GM19035 (cell line): ENCODE measurements around the gene RAP2C.

ENCODE experiments used
- ATAC-seq: cut with Tn5 transposase; IDR thresholded peaks from one replicate; pipeline ENCODE4 v1.9.1; 2021; ENCODE audit not compliant: unreplicated experiment

RAP2C gene

DNA sequence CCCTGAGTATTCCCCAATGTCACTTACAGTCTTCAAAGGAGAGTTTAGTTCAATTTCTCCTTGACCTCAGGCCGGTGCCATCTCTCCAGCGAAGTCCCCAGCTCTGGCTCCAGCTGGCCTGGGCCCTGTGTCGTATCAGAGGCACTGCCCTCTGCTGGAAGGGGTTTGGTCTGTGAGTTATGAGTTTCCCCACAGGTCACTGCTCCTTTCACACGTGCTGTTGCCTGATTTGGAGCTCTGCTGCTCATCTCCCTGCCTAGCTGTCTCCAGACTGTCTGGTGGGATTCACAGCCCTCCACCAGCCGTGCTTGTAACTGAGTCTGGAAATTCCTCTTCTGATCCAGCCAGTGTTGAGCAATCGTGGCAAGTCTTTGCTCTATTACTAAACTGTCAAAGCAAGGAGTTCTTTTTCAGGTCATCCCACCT lies at the start of gene RAP2C:
Gene RAP2C, minus strand, starts transcription at position 105 of the 426 bp plus-strand sequence. CDS start 2,179 bp downstream, outside the sequence.
- ATAC-seq: peak; percentile 58

DNA sequence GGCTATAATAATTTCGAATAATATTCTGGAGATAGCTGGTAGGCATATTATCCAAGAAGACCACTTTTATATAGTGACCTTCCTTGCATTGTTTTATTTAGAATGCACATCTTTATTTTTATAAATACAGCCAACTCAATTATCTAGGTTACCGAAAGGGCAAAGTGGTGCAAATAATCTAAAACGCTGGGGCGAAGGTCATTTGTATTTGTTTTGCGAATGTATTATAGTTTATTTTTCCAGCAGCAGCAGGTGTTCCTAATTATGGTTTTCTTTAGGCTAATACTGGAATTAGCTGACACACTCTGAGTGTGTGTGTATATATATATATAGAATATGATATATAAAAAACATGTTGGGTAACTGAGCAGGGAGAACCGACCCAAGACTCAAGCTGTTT lies 48.1 kb upstream of the RAP2C start:
- ATAC-seq: no peak

DNA sequence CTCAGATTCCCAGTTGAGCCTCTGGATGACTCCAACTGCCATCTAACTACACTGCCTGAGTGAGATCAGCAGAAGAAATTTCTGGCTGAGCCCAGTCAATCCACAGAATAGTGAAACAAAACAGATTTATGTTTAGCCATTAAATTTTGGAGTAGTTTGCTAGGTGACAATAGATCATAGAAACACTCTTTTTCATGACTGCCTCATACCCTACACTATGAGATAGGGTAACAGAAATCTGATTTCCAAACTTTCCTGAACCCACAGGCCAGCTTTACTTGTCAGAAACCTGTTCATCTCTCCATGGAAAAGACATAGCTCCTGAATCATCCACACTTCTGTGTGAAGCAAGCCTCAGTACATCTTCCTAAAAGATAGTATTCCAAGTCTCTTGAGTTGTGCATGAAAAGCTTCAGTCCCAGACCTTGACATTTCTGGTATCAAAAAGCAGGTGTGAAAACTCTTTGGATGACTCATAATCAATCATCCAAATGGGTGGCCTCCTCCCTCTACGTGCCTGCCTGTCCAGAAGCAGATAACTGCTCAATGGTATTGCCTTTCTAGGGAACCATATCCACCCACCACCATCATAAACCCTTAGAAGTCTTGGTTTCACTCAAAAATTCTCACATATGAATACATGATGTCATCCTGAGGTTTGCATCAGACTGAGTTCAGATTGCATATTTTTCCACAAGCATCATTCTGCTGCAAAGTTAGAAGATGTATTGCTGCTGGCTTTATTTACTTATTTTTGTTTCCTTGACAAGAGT lies 47.5 kb upstream of the RAP2C start:
- ATAC-seq: no peak

DNA sequence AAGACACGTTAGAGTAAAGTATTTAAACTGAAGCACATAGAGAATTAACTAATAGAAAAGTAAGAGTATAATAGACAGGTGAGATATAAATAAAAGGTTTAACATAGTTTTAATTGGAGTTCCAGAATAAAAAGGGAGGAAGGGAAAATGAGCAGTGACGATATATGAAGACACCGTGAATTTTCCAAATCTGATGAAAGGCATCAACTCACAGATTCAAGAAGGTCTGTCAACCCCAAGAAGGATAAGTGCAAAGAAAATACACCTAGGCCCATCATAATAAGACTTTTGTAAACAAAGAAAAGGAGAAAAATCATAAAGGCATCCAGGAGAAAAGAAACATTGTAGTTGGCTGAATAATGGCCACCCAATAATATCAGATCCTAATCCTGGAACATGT lies 43.9 kb upstream of the RAP2C start:
- ATAC-seq: no peak

DNA sequence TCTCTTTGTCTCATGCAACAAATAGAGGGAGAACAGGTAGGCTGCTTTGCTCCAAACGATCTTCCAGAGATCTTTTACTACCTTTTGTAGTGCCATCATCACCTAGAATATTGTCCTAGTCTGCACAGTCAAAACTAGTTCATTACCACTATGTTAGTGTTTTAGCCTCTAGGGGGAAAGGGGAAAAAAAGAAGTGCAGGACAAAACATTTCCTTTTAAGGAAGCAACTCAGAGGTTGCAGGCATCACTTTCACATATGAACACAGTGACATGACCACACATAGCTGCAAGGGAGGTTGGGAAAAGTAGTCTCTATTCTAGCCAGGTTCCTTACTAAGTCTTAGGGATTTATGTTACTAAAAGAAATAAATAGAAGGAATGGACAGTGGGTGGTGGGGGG lies 39.3 kb upstream of the RAP2C start:
- ATAC-seq: no peak

DNA sequence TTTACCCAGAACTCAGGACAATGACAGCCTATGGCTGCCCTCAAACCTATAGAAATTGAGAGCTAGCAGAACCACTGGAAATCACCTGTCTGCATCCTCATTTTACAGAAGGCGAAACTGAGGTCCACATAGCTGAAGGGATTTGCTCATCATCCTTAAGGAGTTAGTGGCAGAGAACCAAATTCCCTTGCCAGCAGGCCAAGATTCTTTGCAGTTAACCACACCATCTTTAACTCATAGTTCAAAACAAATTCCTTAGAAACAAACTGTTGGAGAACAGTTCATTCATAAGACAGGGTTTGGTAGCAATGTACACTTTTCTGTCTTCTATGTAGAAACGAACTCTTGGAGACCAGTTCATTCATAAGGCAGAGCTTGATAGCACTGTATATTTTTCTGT lies 37.9 kb upstream of the RAP2C start:
- no peak for ATAC-seq

DNA sequence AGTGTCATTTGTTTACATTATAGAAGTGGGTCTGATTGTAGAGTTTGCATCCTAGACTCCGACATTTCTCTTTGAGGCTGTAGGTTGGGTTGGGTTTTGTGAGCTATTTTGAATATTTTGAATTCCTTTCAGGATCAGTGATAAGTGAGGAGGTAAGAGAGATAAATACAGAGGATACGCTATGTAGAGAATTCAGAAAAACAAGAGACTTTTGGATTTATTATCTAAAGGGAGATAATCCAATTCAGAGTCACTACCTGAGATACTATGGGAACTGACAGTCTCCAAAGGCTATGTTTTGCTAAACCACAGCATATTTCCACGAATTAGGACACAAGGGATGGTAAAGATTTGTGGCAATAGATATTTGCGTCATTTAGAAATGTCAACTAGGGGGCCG lies 16.9 kb upstream of the RAP2C start:
- no peak for ATAC-seq

DNA sequence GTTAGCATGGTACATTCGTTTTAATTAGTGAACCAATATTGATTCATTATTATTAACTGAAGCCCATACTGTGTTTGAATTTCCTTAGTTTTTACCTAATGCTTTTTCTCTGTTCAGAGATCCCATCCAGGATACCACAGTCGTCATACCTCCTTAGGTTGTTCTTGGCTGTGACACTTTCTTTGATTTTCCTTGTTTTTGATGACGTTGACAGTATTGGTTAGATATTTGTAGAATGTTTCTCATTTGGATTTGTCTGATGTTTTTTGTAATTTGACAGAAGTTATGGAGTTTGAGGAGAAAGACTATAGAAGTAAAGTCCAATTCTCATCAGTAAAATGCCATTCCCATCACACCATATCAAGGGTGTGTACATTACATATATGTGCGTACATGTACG lies 16.2 kb upstream of the RAP2C start:
- ATAC-seq: no peak

DNA sequence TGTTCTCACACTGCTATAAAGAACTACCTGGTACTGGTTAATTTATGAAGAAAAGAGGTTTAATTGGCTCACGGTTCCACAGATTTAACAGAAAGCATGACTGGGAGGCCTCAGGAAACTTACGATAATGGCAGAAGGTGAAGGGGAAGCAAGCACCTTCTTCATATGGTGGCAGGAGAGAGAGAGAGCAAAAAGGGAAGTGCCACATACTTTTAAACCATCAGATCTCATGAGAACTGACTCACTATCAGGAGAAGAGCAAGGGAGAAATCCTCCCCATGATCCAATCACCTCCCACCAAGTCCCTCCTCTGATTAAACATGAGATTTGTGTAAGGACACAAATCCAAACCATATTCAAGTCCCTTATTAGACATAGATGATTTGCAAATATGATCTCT lies 12.3 kb upstream of the RAP2C start:
- ATAC-seq: no peak

DNA sequence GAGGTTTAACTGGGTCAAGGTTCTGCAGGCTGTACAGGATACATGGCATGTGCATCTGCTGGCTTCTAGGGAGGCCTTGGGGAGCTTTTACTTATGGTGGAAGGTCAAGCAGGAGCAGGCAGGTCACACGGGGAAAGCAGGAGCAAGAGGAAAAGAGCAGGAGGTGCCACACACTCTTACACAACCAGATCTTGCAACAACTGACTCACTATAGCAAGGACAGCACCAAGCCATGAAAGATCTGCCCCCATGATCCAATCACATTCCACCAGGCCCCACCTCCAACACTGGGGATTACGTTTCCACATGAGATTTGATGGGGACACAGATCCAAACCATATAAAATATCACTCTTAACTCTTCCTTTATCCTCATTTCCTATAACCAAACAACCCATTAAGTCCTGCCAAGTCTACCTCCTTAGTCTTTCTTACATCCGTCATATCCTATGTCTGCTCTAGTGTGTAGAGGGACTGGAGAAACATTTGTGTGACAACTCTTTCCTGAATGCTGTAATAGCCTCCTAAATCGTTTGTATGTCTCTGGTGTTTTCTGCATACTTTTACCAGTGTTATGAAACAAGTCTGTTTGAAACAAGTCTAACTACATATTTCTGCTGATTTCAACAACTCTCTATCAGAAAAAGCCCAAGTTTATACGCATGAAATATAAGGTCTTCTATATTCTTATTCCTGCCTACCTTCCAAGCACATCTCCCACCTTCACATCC lies 8.3 kb upstream of the RAP2C start:
- ATAC-seq: no peak

DNA sequence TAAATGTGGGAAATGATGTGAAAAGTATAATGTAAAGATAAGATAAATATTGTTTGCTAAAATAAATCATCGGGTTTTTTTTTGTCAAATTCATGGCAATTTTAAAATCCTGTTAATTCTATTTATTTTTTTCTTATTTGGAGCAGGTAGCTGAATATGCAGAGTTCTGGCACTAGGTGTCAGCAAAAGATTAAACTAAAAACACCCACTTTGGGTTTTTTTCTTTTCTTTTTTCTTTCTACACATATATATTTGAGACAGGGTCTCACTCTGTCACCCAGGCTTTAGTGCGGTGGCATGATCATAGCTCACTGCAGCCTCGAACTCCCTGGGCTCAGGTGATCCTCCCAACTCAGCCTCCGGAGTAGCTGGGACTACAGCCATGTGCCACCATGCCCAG lies 6.9 kb upstream of the RAP2C start:
- no peak for ATAC-seq

DNA sequence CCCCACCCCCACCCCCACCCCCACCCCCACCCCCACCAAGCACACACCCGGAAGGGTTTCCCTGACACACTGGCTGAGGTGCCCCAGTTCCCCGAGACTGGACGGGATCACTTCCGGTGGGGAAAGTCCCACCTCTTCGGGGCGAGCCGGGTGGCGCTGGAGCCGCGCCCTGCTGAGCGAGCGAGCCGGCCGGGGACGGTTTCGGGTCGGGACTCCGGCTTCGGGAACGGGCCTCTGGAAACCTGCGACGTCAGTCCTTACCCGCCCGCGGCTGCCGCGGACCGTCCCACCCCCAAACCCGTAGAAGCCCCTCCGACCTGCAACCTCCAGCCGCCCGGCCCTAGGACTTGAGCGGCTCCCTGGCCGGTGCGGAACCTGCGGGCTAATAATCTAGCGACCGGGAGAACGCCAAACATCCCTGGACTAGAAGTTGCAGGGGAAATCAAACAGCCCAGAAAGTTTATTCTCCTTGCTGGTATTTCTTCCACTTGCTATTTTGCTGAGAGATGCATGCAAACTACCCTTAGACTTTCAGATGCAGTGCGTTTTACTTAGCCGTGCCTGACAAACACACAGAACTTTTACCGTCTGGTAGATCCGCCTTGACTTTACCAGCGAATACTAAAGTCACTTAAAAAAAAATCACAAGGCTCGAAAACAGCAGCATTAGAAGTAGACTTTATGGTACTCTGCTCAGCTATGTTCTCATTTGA lies 991 bp downstream of the RAP2C start:
- ATAC-seq: peak; percentile 48

DNA sequence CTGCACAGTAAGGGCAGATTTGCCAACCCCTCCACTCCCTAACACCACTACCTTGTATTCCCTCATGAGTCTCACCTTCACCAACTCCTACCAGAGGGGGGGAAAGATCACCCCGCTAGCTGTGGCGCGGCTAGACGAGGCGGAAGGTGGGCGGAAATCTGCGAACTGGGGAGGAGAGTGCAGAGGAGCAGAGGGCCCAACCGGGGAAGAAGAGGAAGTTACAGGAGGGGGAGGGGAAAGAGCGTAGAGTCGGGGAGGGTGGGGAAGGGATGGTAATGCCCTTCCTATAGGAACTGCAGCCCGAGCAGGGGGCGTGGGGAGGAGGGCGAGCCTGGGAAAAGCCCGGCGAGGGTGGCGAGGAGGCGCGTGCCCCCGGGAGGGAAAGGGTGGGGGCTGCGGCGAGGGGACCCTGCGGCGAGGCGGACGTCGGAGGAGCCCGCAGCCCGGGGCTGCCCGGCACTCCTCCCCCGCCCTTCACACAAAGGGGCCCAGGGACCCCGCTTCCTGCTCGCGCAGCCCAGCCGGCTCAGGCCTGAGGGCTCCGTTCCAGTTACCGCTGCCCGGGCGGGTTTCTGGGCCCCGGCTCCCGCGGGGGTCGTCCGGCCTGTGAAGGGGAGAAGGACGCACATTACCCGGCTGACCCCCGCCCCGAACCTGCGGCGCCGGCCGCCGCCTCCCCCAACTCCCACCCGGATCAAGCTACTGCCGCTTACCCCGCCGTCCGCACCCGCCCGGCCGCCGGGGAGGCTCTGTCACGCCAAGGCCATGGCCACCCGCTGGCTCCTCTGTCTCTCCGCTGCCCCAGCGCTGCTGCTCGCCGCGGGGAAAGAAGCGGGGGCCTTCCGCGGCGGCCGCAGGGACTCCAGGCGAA lies 1.8 kb downstream of the RAP2C start:
- ATAC-seq: peak; percentile 74

DNA sequence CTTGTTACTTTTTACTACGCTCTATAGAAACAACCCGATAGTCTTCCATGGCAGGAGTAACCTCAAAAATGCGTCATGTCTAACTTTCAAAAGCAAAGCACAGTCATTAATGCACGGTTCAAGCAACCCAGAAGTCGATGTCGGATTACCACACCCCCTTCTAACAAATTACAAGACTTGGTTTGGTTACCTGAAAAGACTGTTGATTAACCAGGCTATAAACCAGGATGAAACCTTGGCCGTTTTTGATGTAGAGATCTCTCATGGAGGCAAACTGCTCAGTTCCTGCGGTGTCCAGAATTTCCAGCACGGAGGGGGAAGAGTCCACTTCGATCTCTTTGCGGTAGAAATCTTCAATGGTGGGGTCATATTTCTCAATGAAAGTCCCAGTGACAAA lies 2.4 kb downstream of the RAP2C start:
- ATAC-seq: peak; percentile 18

DNA sequence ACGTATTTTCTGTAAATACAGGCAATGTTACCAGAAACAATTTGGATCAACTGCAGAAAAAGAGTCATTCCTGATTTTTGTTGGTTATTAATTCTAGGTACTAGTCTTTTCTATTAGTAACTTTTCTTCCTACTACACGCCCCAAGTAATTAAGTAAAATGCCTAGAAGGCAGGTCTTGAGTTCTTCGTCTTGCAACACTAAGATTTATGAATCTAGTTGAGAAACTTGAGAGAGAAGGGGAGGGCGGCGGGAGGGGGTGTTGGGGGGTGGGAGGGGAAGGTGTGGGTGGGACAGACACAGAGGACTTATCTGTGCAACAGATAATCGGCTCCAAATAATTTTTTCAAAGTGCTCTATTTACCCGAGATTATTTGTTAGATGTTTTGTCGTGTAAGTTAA lies 3.0 kb downstream of the RAP2C start:
- ATAC-seq: no peak

DNA sequence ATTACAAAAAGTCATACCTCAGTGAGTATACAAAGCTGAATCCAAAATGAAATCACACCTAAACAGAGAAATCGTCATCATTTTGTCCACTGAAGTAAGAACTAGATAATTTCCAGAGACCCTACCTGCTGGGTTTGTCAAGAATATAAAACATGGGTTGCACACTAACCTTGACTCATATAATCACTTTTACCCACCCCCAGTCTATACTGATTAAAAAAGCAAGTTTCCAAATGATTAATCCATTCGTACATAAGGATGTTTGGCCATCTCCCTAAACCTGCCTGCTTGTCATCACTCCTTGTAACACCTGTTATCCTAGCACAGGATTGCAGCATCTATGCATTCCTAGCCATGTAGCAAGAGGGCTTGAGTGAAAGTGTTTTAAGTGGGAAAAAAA lies 4.7 kb downstream of the RAP2C start:
- no peak for ATAC-seq

DNA sequence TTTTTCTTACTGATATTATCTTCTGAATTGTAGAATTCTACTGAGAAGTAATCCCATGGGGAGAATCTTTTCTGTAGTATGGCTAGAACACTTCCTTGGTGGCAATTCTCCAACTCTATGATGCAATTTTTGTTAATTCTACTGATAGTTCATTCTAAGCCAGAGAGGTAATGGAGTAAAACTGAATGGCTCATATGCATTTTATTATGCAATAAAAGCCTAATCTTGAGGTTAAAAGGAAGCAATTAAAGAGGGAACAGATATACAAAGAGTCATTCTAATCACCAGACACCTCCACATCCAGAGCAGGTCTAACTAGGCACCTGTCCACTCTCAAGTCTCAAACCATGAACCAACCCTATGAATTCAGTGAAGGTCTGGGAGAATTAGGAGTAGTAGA lies 9.7 kb downstream of the RAP2C start:
- no peak for ATAC-seq

DNA sequence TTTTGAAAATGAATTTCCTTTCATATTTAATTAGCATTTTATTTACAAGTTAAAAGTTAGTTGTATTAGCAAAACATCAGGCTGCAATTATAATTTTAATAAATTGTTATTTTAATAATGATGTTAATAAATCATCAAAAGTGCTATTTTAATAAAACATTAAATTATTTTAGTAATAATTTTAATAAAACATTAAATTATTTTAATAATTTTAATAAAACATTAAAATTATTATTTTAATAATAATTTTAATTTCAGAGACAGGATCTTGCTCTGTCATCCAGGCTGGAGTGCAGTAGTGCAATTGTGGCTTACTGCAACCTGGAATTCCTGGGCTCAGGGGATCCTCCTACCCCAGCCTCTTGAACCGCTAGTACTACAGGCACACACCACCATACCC lies 10.8 kb downstream of the RAP2C start:
- no peak for ATAC-seq

DNA sequence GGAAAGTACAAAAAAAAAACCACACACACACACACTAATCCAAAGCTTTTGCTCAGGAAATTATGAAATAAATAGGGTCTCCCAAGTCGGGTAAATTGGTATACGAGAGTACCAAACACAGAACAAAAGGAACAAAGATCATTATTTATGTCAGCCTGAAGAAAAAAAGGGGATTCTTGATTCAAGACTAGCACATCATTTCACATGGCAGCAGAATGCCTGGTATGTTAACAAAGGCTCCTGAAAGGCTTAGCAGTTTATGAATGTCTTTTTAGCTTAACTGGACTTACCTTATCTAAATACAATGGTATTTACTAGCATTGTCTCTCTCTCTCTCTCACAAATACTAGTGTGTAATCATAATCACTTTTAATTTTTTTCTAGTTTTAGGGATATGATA lies 11.3 kb downstream of the RAP2C start:
- ATAC-seq: no peak

DNA sequence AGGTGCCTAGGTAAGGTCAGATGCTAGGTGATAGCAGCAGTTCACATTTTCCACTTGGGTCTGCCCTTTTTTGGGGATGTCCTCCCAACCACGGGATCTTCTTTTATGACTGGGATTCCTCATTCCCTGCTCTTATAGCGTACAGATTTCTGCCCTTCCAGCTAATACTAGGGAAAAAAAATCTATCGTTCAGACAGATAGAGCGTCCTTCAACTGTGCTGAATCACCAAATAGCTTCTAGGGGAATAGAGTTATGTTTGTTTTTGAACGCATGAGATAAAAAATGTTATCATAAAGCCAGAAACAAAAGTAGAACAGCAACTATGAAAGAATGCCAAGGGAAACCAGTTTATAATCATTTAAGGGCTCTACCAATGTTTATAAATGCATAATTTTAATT lies 13.0 kb downstream of the RAP2C start:
- no peak for ATAC-seq

DNA sequence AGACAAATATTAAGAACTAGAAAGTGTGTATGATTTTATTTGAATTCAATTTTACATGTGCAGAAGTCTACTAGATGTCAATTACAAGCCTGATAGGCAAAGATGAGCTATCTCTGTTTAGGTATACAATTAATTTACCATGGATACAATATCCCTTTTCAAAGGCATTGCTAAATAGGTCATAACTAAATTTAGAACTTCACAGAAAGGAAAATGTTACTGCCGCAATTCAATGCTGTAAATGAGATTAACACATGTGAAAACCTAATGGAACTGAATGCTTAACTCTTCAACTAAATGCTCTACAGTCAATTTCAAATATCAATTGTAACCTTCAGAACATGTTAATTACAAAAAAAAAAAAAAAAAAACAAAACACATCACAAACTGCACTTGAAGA lies 14.6 kb downstream of the RAP2C start:
- ATAC-seq: no peak
